ENCODE results near the gene GALNT17. TPM values are rescaled to one million over a fixed set of nuclear protein-coding genes. Genes with fewer than 3 reads are reported as not detected.

Gene GALNT17
- total and polyA plus RNA-seq, 11 donors, result 16.9 to 116 (median 73.1) TPM

GRCh38 chr7:71112436-71112835, 19.5 kb upstream of the GALNT17 start:
- no peak for ATAC-seq
- no peak for DNase-seq
- H3K36me3 ChIP-seq, result no peaks in the 10 kb centered on the region
- no peaks in the 10 kb centered on the region for H3K4me1 ChIP-seq
- peaks cover 0 to 8% (median 0%) of the 10 kb centered on the region in 12 donors for H3K9me3 ChIP-seq
- no peak overlapping the region for H3K27ac ChIP-seq
- WGBS, 4 donors, result 41 to 53% (median 46%) methylated on average over 4 of the region's 4 CpGs
- TF ChIP-seq CTCF (IDR thresholded peaks at IDR 0.05) (no peak), POLR2A (IDR thresholded peaks at IDR 0.05) (no peak)
- no peak overlapping the region for H3K4me3 ChIP-seq
- no peaks in the 10 kb centered on the region for H3K27me3 ChIP-seq
- intact Hi-C loops (cut with DNase I), result loop anchor here in 1 of 10 donors (10.0 kb wide), 1 partner anchor 248 kb away; no protein-coding TSS in a partner anchor

- H3K27me3 ChIP-seq, result no peaks in the 10 kb centered on the region
- H3K9me3 ChIP-seq, result peaks cover 0 to 6% (median 0%) of the 10 kb centered on the region in 12 donors
- no peaks in the 10 kb centered on the region for H3K36me3 ChIP-seq
- no peak for DNase-seq
- 90 to 95% (median 93%) methylated on average over 3 of the region's 3 CpGs for WGBS, 4 donors
- TF ChIP-seq CTCF (IDR thresholded peaks at IDR 0.05), result no peak
- TF ChIP-seq POLR2A (IDR thresholded peaks at IDR 0.05), result no peak
- no peak overlapping the region for H3K27ac ChIP-seq
- no peaks in the 10 kb centered on the region for H3K4me1 ChIP-seq
- H3K4me3 ChIP-seq, result no peak overlapping the region
- intact Hi-C loops (cut with DNase I), result loop anchor here in 1 of 10 donors (10.0 kb wide), 1 partner anchor 255 kb away; no protein-coding TSS in a partner anchor
- no peak for ATAC-seq
These were observed 11.8 kb upstream of the GALNT17 start for GRCh38 chr7:71120096-71120495.

- H3K27me3 ChIP-seq, result peaks cover 0 to 40% (median 8%) of the 10 kb centered on the region in 9 donors
- no peak for ATAC-seq
- intact Hi-C loops (cut with DNase I), result loop anchor here in 2 of 10 donors (5.0 to 10.0 kb wide), 2 partner anchors 264 to 603 kb away; no protein-coding TSS in a partner anchor
These were observed 2.8 kb upstream of the GALNT17 start for GRCh38 chr7:71129126-71129525.

More at GRCh38 chr7:71129126-71129525, 2.8 kb upstream of the GALNT17 start:
- Histone ChIP-seq H3K9me3 (no peaks in the 10 kb centered on the region), H3K36me3 (no peaks in the 10 kb centered on the region), H3K27ac (no peak overlapping the region), H3K4me1 (peaks cover 0 to 12% (median 0%) of the 10 kb centered on the region in 12 donors), H3K4me3 (no peak overlapping the region)
- DNase-seq, result no peak
- 67 to 79% (median 68%) methylated on average over 3 of the region's 3 CpGs for WGBS, 4 donors
- TF ChIP-seq POLR2A (IDR thresholded peaks at IDR 0.05) (no peak), CTCF (IDR thresholded peaks at IDR 0.05) (no peak)

All from heart left ventricle (tissue), 16 donors.